WTC11 (cell line): Measurements from ENCODE around the gene PANX2.

ENCODE experiments used
- CBFB ChIP-seq: sonication (generic); formaldehyde crosslinking; IDR thresholded peaks from 2 replicates; pipeline ENCODE4 v1.8.1; 2022; ENCODE audit warnings: mild to moderate bottlenecking, low read depth, missing genetic modification reagents
- FOXK1 ChIP-seq: sonication (generic); formaldehyde crosslinking; IDR thresholded peaks from 2 replicates; pipeline ENCODE4 v1.8.0; 2022; ENCODE audit warnings: mild to moderate bottlenecking, moderate library complexity, missing genetic modification reagents
- MXD4 ChIP-seq: fragments of 250-450 bp; sonication (Bioruptor Pico); IDR thresholded peaks from 2 replicates; pipeline ENCODE4 v1.8.0; 2021; ENCODE audit warnings: mild to moderate bottlenecking, moderate library complexity, borderline replicate concordance
- ZBTB21 ChIP-seq: sonication (generic); formaldehyde crosslinking; IDR thresholded peaks from 2 replicates; pipeline ENCODE4 v1.8.1; 2023; ENCODE audit warnings: mild to moderate bottlenecking, missing genetic modification reagents, borderline replicate concordance
- ZNF263 ChIP-seq: sonication (generic); formaldehyde crosslinking; IDR thresholded peaks from 2 replicates; pipeline ENCODE4 v1.8.1; 2022; ENCODE audit warnings: low read depth, mild to moderate bottlenecking, moderate library complexity, missing genetic modification reagents
- TF ChIP-seq, protein P1 (sequence below): sonication (generic); formaldehyde crosslinking; IDR thresholded peaks from 2 replicates; pipeline ENCODE4 v1.8.0; 2022; ENCODE audit warnings: missing genetic modification reagents
- TF ChIP-seq, protein P2 (sequence below): fragments of 200-600 bp; IDR thresholded peaks from 2 replicates; pipeline ENCODE4 v1.8.0; 2022; ENCODE audit warnings: antibody characterized with exemption
- TF ChIP-seq, protein P3 (sequence below): sonication (generic); formaldehyde crosslinking; IDR thresholded peaks from 2 replicates; pipeline ENCODE4 v1.8.0; 2022; ENCODE audit warnings: mild to moderate bottlenecking, missing genetic modification reagents
- TF ChIP-seq, protein P4 (sequence below): sonication (generic); formaldehyde crosslinking; IDR thresholded peaks from 2 replicates; pipeline ENCODE4 v1.8.0; 2023; ENCODE audit warnings: mild to moderate bottlenecking, missing genetic modification reagents

DNA sequence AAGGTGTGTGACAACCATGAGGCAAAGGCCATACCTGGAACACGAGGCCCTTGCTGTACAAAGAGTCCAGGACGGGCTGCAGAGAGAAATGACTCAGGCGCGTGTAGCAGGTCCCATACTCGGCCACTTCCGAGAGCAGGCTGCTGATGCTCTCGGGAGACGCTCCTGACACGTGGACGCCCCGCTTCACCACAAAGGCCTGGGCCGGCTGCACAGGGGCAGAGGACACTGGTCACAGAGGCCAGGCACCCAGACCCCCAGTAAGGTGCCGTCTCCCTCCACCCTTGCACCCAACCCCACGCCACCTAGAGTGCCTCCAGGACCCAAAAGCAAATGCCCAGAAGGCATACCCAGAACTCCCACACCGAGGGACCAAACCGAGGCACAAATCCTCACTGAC lies 58.8 kb downstream of the PANX2 start:
- TF ChIP-seq ZNF263 = no peak
- TF ChIP-seq CBFB (CRISPR knock-in tag) = no peak
- TF ChIP-seq, protein P1, sequence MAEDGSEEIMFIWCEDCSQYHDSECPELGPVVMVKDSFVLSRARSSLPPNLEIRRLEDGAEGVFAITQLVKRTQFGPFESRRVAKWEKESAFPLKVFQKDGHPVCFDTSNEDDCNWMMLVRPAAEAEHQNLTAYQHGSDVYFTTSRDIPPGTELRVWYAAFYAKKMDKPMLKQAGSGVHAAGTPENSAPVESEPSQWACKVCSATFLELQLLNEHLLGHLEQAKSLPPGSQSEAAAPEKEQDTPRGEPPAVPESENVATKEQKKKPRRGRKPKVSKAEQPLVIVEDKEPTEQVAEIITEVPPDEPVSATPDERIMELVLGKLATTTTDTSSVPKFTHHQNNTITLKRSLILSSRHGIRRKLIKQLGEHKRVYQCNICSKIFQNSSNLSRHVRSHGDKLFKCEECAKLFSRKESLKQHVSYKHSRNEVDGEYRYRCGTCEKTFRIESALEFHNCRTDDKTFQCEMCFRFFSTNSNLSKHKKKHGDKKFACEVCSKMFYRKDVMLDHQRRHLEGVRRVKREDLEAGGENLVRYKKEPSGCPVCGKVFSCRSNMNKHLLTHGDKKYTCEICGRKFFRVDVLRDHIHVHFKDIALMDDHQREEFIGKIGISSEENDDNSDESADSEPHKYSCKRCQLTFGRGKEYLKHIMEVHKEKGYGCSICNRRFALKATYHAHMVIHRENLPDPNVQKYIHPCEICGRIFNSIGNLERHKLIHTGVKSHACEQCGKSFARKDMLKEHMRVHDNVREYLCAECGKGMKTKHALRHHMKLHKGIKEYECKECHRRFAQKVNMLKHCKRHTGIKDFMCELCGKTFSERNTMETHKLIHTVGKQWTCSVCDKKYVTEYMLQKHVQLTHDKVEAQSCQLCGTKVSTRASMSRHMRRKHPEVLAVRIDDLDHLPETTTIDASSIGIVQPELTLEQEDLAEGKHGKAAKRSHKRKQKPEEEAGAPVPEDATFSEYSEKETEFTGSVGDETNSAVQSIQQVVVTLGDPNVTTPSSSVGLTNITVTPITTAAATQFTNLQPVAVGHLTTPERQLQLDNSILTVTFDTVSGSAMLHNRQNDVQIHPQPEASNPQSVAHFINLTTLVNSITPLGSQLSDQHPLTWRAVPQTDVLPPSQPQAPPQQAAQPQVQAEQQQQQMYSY (CRISPR knock-in tag) = no peak
- TF ChIP-seq, protein P2, sequence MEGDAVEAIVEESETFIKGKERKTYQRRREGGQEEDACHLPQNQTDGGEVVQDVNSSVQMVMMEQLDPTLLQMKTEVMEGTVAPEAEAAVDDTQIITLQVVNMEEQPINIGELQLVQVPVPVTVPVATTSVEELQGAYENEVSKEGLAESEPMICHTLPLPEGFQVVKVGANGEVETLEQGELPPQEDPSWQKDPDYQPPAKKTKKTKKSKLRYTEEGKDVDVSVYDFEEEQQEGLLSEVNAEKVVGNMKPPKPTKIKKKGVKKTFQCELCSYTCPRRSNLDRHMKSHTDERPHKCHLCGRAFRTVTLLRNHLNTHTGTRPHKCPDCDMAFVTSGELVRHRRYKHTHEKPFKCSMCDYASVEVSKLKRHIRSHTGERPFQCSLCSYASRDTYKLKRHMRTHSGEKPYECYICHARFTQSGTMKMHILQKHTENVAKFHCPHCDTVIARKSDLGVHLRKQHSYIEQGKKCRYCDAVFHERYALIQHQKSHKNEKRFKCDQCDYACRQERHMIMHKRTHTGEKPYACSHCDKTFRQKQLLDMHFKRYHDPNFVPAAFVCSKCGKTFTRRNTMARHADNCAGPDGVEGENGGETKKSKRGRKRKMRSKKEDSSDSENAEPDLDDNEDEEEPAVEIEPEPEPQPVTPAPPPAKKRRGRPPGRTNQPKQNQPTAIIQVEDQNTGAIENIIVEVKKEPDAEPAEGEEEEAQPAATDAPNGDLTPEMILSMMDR = no peak
- no peak for TF ChIP-seq ZBTB21
- TF ChIP-seq, protein P3, sequence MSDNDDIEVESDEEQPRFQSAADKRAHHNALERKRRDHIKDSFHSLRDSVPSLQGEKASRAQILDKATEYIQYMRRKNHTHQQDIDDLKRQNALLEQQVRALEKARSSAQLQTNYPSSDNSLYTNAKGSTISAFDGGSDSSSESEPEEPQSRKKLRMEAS (CRISPR knock-in tag) = no peak
- no peak for TF ChIP-seq MXD4 (CRISPR knock-in tag)
- TF ChIP-seq FOXK1 (CRISPR knock-in tag) = no peak
- TF ChIP-seq, protein P4, sequence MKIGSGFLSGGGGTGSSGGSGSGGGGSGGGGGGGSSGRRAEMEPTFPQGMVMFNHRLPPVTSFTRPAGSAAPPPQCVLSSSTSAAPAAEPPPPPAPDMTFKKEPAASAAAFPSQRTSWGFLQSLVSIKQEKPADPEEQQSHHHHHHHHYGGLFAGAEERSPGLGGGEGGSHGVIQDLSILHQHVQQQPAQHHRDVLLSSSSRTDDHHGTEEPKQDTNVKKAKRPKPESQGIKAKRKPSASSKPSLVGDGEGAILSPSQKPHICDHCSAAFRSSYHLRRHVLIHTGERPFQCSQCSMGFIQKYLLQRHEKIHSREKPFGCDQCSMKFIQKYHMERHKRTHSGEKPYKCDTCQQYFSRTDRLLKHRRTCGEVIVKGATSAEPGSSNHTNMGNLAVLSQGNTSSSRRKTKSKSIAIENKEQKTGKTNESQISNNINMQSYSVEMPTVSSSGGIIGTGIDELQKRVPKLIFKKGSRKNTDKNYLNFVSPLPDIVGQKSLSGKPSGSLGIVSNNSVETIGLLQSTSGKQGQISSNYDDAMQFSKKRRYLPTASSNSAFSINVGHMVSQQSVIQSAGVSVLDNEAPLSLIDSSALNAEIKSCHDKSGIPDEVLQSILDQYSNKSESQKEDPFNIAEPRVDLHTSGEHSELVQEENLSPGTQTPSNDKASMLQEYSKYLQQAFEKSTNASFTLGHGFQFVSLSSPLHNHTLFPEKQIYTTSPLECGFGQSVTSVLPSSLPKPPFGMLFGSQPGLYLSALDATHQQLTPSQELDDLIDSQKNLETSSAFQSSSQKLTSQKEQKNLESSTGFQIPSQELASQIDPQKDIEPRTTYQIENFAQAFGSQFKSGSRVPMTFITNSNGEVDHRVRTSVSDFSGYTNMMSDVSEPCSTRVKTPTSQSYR (CRISPR knock-in tag) = no peak
